SK-N-SH (cell line): ENCODE results near the gene POU2AF1. TPM values are rescaled to one million over a fixed set of nuclear protein-coding genes. Genes with fewer than 3 reads are reported as not detected.

ENCODE experiments used
- CTCF ChIA-PET: fragments of 300-600, 350-600 bp; formaldehyde crosslinking; extraction: SDS; loops from one replicate; lab custom pipeline; 2021; lab: Yijun Ruan, JAX
- POLR2A ChIA-PET: fragments of 350-600 bp; sonication (Branson Sonifier 250); formaldehyde crosslinking; extraction: SDS; loops from one replicate; lab custom pipeline; 2020; ENCODE audit warnings: antibody characterized with exemption, inconsistent platforms; lab: Yijun Ruan, JAX
- DNase-seq: peaks from one replicate; pipeline ENCODE4 v3.0.0; 2012
- H2AFZ ChIP-seq: fragments of 200-600 bp; sonication (generic); 2 replicates; pipeline ENCODE4 v1.8.1; 2016; ENCODE audit warnings: antibody characterized with exemption, mild to moderate bottlenecking, low read depth
- H3F3A ChIP-seq: fragments of 200-600 bp; sonication (generic); replicated peaks from 2 replicates; pipeline ENCODE3; 2016; ENCODE audit warnings: antibody characterized with exemption, mild to moderate bottlenecking; ENCODE audit not compliant: insufficient read depth
- H3K27ac ChIP-seq, 2 experiments: fragments of 200-500 bp in 1 of 2; fragments of 200-600 bp in 1 of 2; sonication (Bioruptor generic) in 1 of 2; sonication (generic), shearing (Covaris generic) in 1 of 2; 2 replicates each; pipeline versions ENCODE4 v1.5.1 to v1.6.1; 2014 to 2016; ENCODE audit warnings: low read depth in 2 of 2, inconsistent platforms in 1 of 2, low read length in 1 of 2, mild to moderate bottlenecking in 1 of 2, mixed read lengths in 1 of 2
- H3K27me3 ChIP-seq: fragments of 200-600 bp; sonication (generic), shearing (Covaris generic); 2 replicates; pipeline ENCODE4 v1.6.1; 2016; ENCODE audit warnings: mixed run types; ENCODE audit not compliant: insufficient read depth
- H3K36me3 ChIP-seq, 2 experiments: fragments of 200-500 bp in 1 of 2; fragments of 200-600 bp in 1 of 2; sonication (Bioruptor generic) in 1 of 2; sonication (generic) in 1 of 2; replicated peaks in 1 of 2; 2 replicates each; pipeline versions ENCODE3 to v1.5.1; 2014 to 2016; ENCODE audit warnings: low read length in 1 of 2, mild to moderate bottlenecking in 1 of 2; ENCODE audit not compliant: insufficient read depth in 2 of 2, control insufficient read depth in 1 of 2
- H3K4me1 ChIP-seq, 2 experiments: fragments of 200-500 bp in 1 of 2; fragments of 200-600 bp in 1 of 2; sonication (Bioruptor generic) in 1 of 2; sonication (generic), shearing (Covaris generic) in 1 of 2; 2 replicates each; pipeline versions ENCODE4 v1.5.1 to v1.6.1; 2014 to 2016; ENCODE audit warnings: low read depth in 1 of 2, low read length in 1 of 2, mixed run types in 1 of 2; ENCODE audit not compliant: insufficient read depth in 2 of 2, control insufficient read depth in 1 of 2
- H3K4me2 ChIP-seq: fragments of 200-600 bp; sonication (generic), shearing (Covaris generic); 2 replicates; pipeline ENCODE4 v1.6.1; 2017; ENCODE audit warnings: mixed run types
- H3K4me3 ChIP-seq, 2 experiments: fragments of 200-500 bp in 1 of 2; fragments of 200-600 bp in 1 of 2; sonication (Bioruptor generic) in 1 of 2; sonication (generic), shearing (Covaris generic) in 1 of 2; 2 replicates each; pipeline versions ENCODE4 v1.5.1 to v1.8.1; 2014 to 2016; ENCODE audit warnings: low read depth in 2 of 2, inconsistent platforms in 1 of 2, low read length in 1 of 2, mild to moderate bottlenecking in 1 of 2, mixed read lengths in 1 of 2, moderate library complexity in 1 of 2
- H3K79me2 ChIP-seq: fragments of 200-600 bp; sonication (generic); 2 replicates; pipeline ENCODE4 v1.8.1; 2017; ENCODE audit warnings: mild to moderate bottlenecking; ENCODE audit not compliant: insufficient read depth
- H3K9ac ChIP-seq: fragments of 200-600 bp; sonication (generic); 2 replicates; pipeline ENCODE4 v1.6.1; 2017; ENCODE audit warnings: mixed run types
- H3K9me2 ChIP-seq: fragments of 200-600 bp; sonication (generic); 2 replicates; pipeline ENCODE4 v1.6.1; 2017; ENCODE audit warnings: mixed run types
- H3K9me3 ChIP-seq: fragments of 200-600 bp; sonication (generic); 2 replicates; pipeline ENCODE4 v1.6.1; 2017; ENCODE audit warnings: mixed run types, mild to moderate bottlenecking, moderate library complexity
- H4K20me1 ChIP-seq: fragments of 200-600 bp; sonication (generic); 2 replicates; pipeline ENCODE4 v1.6.1; 2017; ENCODE audit warnings: mild to moderate bottlenecking, mixed run types; ENCODE audit not compliant: insufficient read depth
- CHD2 ChIP-seq: fragments of 150-350 bp; IDR thresholded peaks from 2 replicates; pipeline ENCODE4 v1.6.1; 2018; ENCODE audit warnings: low read length; ENCODE audit not compliant: partially characterized antibody
- ELF1 ChIP-seq: IDR thresholded peaks from 2 replicates; pipeline ENCODE4 v1.4.0; 2012
- EP300 ChIP-seq, 2 experiments: IDR thresholded peaks; 2 replicates each; pipeline versions ENCODE4 v1.4.0 to v1.6.1; 2012; ENCODE audit warnings: borderline replicate concordance in 1 of 2, low read depth in 1 of 2, low read length in 1 of 2
- EZH2phosphoT487 ChIP-seq: fragments of 200-600 bp; sonication (generic); IDR thresholded peaks from 2 replicates; pipeline ENCODE4 v1.6.1; 2017; ENCODE audit warnings: low read depth, mixed run types, mild to moderate bottlenecking, antibody characterized with exemption, moderate library complexity, borderline replicate concordance
- FOSL2 ChIP-seq: IDR thresholded peaks from 2 replicates; pipeline ENCODE4 v1.4.0; 2012; ENCODE audit warnings: low read depth, mild to moderate bottlenecking, moderate library complexity, borderline replicate concordance
- FOXM1 ChIP-seq: IDR thresholded peaks from 2 replicates; pipeline ENCODE4 v1.4.0; 2012; ENCODE audit warnings: low read depth, mild to moderate bottlenecking
- GABPA ChIP-seq: IDR thresholded peaks from 2 replicates; pipeline ENCODE4 v1.4.0; 2012; ENCODE audit warnings: low read depth, mild to moderate bottlenecking
- GATA2 ChIP-seq: sonication (generic); formaldehyde crosslinking; IDR thresholded peaks from 2 replicates; pipeline ENCODE4 v1.5.0; 2020; ENCODE audit warnings: mild to moderate bottlenecking, missing genetic modification reagents
- MEF2A ChIP-seq: IDR thresholded peaks from 2 replicates; pipeline ENCODE4 v1.4.0; 2012; ENCODE audit warnings: low read depth, borderline replicate concordance
- MXI1 ChIP-seq: IDR thresholded peaks from 2 replicates; pipeline ENCODE4 v1.6.1; 2012; ENCODE audit warnings: mild to moderate bottlenecking, low read depth, low read length, improper control_type of control experiment
- NFIC ChIP-seq: IDR thresholded peaks from 2 replicates; pipeline ENCODE4 v1.4.0; 2012; ENCODE audit warnings: borderline replicate concordance
- POLR2AphosphoS5 ChIP-seq: IDR thresholded peaks from 2 replicates; pipeline ENCODE4 v1.6.1; 2012; ENCODE audit warnings: low read depth, low read length
- RAD21 ChIP-seq: IDR thresholded peaks from 2 replicates; pipeline ENCODE4 v1.6.1; 2012; ENCODE audit warnings: mild to moderate bottlenecking, low read length
- RCOR1 ChIP-seq: fragments of 150-350 bp; IDR thresholded peaks from 2 replicates; pipeline ENCODE4 v1.6.1; 2017; ENCODE audit warnings: antibody characterized with exemption, low read length
- RXRA ChIP-seq: IDR thresholded peaks from 2 replicates; pipeline ENCODE4 v1.4.0; 2012; ENCODE audit warnings: low read depth, mild to moderate bottlenecking, borderline replicate concordance
- SIN3A ChIP-seq: IDR thresholded peaks from 2 replicates; pipeline ENCODE4 v1.6.1; 2012; ENCODE audit warnings: low read depth, mild to moderate bottlenecking, low read length, moderate library complexity, borderline replicate concordance
- SMC3 ChIP-seq: IDR thresholded peaks from 2 replicates; pipeline ENCODE4 v1.6.1; 2012; ENCODE audit warnings: low read depth, low read length, improper control_type of control experiment
- TCF12 ChIP-seq: IDR thresholded peaks from 2 replicates; pipeline ENCODE4 v1.4.0; 2012
- WGBS: methylation state at CpG from one replicate; pipeline ENCODE4 v1.1.6; 2017; ENCODE audit warnings: low lambda C conversion rate; 5-methylcytosine and 5-hydroxymethylcytosine counted together
- polyA plus RNA-seq, 3 experiments: library from polyadenylated mRNA; depleted of rRNA; stranded (reverse); fragments of >200 nt; gene quantifications; 2 replicates each; pipeline ENCODE4 v1.2.3, GENCODE V29; 2012
- TF ChIP-seq, protein P1 (sequence below): fragments of 200-600 bp; sonication (generic); IDR thresholded peaks from 2 replicates; pipeline ENCODE4 v1.6.1; 2017; ENCODE audit warnings: antibody characterized with exemption, mild to moderate bottlenecking, moderate library complexity
- TF ChIP-seq, protein P2 (sequence below): fragments of 150-350 bp; IDR thresholded peaks from 2 replicates; pipeline ENCODE4 v1.6.1; 2016; ENCODE audit warnings: mild to moderate bottlenecking, low read depth, low read length

The POU2AF1 gene
- polyA plus RNA-seq, 1 of the 3 experiments (the other 2 are of a cell fraction), result 0.07 TPM

DNA sequence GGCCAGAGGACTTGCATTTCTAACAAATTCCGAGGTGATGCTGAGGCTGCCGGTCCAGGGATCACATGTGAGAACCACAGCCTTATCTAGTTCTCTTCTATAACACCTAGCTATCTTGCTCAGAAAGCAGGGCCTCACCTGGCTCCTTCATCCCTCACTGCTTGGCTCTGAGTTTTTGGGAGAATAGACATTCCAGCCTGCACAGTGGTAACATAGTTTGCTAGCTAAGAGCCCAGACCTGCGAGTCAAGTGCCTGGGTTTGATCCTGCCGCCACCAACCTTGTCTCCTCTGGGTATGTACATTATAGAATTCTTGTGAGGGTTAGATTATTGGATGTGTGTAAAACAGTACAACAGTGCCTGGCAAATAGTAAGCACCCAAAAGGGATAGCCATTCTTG, 13.5 kb upstream of the POU2AF1 start:
- 67% methylated on average over 4 of the region's 4 CpGs for WGBS
- CTCF ChIA-PET, result no interaction called here
- no peak for TF ChIP-seq CHD2
- TF ChIP-seq, protein P1, sequence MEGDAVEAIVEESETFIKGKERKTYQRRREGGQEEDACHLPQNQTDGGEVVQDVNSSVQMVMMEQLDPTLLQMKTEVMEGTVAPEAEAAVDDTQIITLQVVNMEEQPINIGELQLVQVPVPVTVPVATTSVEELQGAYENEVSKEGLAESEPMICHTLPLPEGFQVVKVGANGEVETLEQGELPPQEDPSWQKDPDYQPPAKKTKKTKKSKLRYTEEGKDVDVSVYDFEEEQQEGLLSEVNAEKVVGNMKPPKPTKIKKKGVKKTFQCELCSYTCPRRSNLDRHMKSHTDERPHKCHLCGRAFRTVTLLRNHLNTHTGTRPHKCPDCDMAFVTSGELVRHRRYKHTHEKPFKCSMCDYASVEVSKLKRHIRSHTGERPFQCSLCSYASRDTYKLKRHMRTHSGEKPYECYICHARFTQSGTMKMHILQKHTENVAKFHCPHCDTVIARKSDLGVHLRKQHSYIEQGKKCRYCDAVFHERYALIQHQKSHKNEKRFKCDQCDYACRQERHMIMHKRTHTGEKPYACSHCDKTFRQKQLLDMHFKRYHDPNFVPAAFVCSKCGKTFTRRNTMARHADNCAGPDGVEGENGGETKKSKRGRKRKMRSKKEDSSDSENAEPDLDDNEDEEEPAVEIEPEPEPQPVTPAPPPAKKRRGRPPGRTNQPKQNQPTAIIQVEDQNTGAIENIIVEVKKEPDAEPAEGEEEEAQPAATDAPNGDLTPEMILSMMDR, result no peak
- TF ChIP-seq GATA2, result no peak
- TF ChIP-seq SIN3A, result no peak
- no peak for TF ChIP-seq RCOR1
- TF ChIP-seq RXRA, result no peak
- no peak for TF ChIP-seq NFIC
- TF ChIP-seq, protein P2, sequence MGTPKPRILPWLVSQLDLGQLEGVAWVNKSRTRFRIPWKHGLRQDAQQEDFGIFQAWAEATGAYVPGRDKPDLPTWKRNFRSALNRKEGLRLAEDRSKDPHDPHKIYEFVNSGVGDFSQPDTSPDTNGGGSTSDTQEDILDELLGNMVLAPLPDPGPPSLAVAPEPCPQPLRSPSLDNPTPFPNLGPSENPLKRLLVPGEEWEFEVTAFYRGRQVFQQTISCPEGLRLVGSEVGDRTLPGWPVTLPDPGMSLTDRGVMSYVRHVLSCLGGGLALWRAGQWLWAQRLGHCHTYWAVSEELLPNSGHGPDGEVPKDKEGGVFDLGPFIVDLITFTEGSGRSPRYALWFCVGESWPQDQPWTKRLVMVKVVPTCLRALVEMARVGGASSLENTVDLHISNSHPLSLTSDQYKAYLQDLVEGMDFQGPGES, result no peak
- no peak for TF ChIP-seq FOXM1
- no peak for TF ChIP-seq POLR2AphosphoS5
- TF ChIP-seq EZH2phosphoT487, result no peak
- TF ChIP-seq TCF12, result no peak
- no peak for TF ChIP-seq ELF1
- no peak for TF ChIP-seq EP300 (IDR thresholded peaks at IDR 0.05; ENCODE audit: borderline replicate concordance in 1 of 2, low read depth in 1 of 2, low read length in 1 of 2)
- no peak for TF ChIP-seq RAD21
- no peak for TF ChIP-seq GABPA
- no peak for TF ChIP-seq FOSL2
- no peak for TF ChIP-seq MXI1
- TF ChIP-seq SMC3, result no peak
- no peak for TF ChIP-seq MEF2A
- TF ChIP-seq, all 33 proteins: peak for 0

More for the DNA sequence above, 13.5 kb upstream of the POU2AF1 start:
- Histone ChIP-seq H3K27me3 (no peaks in the 10 kb centered on the region; the same call in 1 of the 2 replicates), H3K79me2 (no peaks in the 10 kb centered on the region), H3F3A (no peaks in the 10 kb centered on the region), H3K4me3 (no peak overlapping the region), H3K9ac (no peak overlapping the region), H3K9me3 (no peaks in the 10 kb centered on the region), H3K9me2 (no peaks in the 10 kb centered on the region), H3K4me2 (no peak overlapping the region), H4K20me1 (no peaks in the 10 kb centered on the region), H3K36me3 (no peaks in the 10 kb centered on the region), H3K27ac (no peak overlapping the region), H3K4me1 (no peaks in the 10 kb centered on the region), H2AFZ (no peak overlapping the region)
- DNase-seq, result no peak
- POLR2A ChIA-PET, result no interaction called here
